GM19193 (cell line): ENCODE results near the gene TTC39C.

Source experiments
- POLR2A ChIP-seq: IDR thresholded peaks from 4 replicates; pipeline ENCODE4 v1.6.1; 2011; ENCODE audit not compliant: insufficient read depth, insufficient read length; ENCODE audit errors: extremely low read depth

The TTC39C gene

DNA sequence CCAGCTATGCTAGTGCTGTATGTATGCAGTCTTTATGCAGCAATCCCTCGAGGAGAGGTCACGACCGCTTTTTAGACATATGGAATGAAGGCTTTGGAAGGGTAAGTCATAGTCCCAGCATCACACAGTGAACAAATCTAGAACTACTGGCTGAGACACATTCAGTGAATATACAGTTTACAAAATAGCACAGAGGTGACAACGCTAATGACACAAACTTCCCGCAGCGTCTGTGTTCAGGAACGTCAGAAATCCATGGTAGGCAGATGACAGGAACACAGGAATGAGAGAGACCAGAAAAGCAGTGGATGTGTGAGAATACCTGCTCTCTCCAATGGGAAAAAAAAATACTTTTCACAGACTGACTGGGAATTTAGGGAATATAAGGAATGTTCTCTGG is 153.9 kb downstream of the TTC39C start:
- TF ChIP-seq POLR2A: no peak

DNA sequence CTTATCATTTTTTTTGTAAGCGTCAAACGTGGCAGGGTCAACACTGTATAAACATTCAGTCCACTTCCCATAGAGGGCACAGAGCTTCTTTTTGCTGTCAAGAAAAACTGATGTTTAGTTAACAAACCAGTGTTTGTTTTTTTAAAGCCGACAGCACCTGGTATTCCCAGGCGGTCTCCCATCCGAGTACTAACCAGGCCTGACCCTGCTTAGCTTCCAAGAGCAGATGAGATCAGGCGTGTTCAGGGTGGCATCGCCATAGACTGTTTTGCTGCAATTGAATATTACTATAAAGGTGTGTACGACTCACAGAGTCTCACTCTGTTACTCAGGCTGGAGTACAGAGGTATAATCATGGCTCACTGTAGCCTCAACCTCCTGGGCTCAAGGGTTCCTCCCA is 155.8 kb downstream of the TTC39C start:
- no peak for TF ChIP-seq POLR2A

DNA sequence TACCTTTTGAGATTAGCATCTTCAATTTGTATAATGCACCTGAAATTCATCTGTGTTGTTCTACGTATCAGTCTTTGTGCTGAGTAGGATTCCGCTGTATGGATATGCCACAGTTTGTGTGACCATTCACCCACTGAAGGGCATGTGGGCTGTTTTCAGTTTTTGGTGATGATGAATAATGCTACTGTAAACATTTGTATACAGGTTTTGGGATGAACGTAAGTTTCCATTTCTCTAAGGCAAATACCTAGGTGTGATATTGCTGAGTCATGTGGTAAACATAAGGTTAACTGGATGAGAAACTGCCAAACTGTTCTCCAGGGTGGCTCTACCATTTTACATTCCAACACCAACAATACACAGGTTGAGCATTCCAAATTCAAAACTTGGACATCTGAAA is 159.4 kb downstream of the TTC39C start:
- no peak for TF ChIP-seq POLR2A

DNA sequence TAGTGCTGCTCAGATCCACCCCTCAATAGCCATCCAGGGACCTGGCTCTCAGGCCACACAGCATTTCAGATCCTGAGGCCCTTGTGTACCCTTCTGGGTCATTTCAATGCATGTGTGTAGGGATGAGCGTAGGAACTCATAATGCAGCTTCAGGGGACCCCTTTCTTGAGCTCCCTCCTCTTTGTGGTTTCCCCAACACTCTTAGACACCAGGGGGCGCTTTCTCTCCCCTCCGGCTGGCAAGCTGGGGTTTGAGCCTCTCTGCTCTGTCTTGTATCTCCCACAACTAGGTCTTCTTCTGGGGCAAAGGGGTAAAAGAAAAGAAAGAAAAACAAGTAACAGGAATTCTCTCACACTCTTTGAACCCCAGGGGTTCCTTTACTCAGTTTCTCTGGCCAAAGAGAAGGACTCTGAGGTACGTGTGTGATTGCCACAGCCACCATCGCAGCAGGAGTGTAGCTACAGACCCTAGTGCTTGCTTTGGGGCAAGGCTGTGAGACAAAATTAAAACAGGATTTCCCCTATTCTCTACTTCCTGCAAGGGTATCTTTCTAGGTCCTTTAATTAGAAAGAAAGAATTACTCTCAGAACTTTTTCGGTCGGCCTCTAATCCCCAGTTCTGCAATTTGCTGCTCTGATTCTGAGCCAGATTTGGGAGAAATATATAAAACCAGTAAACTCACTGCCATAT is 162.3 kb downstream of the TTC39C start:
- no peak for TF ChIP-seq POLR2A

DNA sequence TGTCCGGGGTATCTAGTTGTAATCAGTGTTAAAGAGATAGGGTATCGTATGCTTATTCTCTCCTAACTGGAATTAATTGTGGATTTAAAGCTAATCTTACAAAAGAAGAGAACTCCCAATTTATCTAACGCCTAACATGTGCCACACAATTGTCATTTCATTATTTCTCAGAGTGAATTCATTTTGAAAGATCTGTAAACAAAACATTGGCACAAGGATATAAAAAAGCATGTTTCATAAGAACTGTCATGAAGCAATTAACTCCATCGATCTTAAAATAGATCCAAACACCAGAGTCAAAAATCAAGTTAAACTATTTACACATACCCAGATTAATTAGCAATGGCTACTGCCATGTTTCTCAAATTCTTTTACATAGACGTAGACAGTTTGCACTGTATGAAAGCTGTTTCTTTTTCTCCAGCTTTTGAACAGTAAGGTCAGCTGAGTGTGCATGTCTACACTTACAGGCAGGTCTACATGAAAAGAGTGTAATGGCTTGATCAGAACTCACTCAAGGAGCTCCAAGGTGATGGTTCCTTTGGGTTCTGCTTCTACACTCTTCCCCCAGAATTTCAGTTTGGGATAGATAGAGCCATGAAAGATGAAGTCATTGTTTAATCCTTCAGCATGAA is 163.1 kb downstream of the TTC39C start:
- TF ChIP-seq POLR2A: no peak

DNA sequence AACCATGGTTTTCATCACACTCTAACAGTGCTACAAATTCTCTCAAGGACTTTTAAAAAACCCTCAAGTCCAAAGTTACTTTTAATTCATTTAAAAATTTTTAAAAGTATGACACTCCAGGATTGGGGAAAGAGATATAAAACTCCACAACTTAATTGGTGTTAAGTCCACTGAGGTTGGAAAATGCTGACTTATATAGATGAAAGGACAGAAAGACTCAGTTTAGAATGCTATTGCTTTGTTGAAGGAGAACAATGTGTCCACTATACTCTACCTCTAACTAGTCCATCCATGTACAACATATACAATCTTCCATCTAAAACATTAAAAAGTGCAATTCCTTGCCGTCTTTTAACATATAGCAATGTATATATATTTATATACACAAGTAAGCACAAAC is 165.5 kb downstream of the TTC39C start:
- TF ChIP-seq POLR2A: no peak

DNA sequence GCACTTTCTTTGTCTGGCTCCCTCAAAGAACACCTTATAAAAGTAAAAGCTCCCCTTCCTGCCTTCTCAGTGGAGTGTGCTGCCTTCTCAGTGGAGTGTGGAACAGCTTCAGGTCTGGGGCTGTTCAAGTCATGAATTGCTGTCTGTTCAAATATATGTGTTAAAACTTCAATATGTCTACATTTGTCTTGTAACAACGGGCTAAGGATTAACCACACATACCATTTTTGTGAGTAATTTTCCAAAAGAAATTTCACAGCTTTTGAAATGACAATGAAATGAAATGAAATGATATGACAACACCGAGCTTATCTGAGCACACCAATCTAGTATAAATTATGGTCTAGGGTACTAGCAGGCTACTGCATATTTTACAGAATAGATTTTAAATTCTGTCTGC is 167.3 kb downstream of the TTC39C start:
- TF ChIP-seq POLR2A: no peak
